Left renal pelvis (tissue), 4 donors: Measurements from ENCODE around the gene RRAD. TPM values are rescaled to one million over a fixed set of nuclear protein-coding genes. Genes with fewer than 3 reads are reported as not detected.

ENCODE experiments used
- DNase-seq, 4 donors: peaks; one replicate each; pipeline ENCODE4 v3.0.0-alpha.2; 2013; ENCODE audit warnings: low read depth in 4 of 4, low spot score in 3 of 4
- polyA plus RNA-seq, 4 donors: library from polyadenylated mRNA; unstranded; fragments of 120-200 nt; gene quantifications; one replicate each; pipeline ENCODE4 v1.2.1, GENCODE V29; 2013; ENCODE audit not compliant: insufficient read length in 4 of 4

The RRAD gene
- polyA plus RNA-seq, 4 donors = 1.2 to 5.4 (median 2.1) TPM

- DNase-seq = peak in 2 of 4 donors; percentile 70 to 72
Measured at GRCh38 chr16:66918803-66919568, 6.3 kb downstream of the RRAD start, which contains the start of gene CDH16. CDH16 (minus strand) TSS chr16:66918885; CDS start chr16:66918065, 820 bp downstream.

DNA sequence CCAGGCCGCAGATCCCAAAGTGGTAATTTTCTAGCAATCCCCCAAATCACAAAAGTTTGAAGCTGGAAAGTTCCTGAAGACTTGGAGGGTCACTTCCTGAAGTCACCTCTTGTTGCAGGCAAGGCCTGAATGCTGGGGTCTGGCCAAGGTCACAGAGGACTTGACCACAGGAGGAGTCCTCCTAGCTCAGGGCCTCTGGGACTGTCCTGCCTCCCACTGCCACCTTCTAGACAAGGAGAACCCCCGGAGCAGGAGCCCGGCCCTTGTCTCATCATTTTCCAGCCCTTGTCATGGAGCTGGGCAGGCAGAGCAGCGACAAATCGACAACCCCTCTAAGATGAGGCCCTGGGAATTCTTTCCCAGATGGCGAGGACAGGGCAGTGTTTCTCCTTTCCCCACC is 7.0 kb downstream of the RRAD start:
- DNase-seq = no peak

DNA sequence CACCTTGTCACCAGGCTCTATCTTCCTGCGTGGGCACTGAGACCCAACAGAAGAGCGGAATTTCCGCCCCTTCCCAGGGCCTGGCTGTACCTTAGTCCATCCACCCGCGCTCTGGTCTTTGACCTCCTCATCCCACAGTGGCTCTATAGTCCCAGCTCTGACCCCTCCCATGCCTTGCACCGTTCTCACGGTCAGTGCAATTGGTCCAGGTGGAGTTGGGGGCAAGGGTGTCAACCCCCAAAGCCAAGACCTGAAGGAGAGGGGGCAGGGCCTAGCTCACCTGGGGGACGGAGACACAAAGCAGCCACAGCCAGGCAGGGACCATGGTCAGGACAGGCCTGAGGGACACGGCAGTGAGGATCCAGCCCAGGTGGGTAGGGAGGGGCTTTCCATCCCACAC is 7.6 kb downstream of the RRAD start:
- DNase-seq = no peak

GRCh38 chr16:66916518-66916917 is 8.8 kb downstream of the RRAD start:
- no peak for DNase-seq

- no peak for DNase-seq
Measured at GRCh38 chr16:66915041-66915440, 10.3 kb downstream of the RRAD start.

DNA sequence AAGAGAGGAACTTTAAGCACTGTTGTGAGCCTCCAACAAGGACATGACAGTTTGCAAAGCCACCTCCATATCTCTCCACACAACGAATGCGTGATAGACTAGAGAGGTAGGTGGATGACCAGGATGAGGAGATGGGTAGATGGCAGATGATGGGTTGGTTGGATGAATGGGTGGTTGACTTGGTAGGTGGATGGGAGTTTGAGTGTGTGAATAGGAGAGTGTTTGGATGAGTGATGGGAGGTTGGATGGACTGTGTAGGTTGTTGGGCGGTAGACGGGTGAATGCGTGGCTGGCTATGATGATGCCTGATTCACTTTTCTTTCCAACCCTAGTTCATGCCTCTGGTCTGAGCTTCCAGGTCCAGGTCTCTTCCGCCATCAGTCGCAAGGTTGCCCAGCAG is 10.8 kb downstream of the RRAD start:
- no peak for DNase-seq

- no peak for DNase-seq
Measured at GRCh38 chr16:66913711-66914110, 11.6 kb downstream of the RRAD start.

DNA sequence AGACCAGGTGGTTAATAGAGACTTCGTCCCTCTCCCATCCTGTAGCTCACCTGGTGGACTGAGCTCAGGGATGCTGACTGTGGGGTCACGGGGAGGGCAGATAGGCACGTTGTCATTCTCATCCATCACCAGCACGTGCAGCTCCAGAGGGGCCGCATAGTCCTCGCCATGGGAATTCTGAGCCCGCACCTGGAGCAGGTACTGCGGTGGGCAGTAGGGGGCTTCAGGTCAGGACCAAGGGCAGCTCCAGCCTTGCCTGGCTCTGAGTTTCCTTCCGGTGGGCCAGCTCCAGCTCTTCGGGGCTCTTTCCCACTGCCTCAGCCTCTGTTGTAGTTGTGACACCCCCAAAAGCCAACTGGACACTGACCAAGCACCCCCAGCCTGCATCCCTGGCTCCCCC is 12.3 kb downstream of the RRAD start:
- DNase-seq = no peak

GRCh38 chr16:66911801-66912200 is 13.5 kb downstream of the RRAD start:
- DNase-seq = no peak

DNA sequence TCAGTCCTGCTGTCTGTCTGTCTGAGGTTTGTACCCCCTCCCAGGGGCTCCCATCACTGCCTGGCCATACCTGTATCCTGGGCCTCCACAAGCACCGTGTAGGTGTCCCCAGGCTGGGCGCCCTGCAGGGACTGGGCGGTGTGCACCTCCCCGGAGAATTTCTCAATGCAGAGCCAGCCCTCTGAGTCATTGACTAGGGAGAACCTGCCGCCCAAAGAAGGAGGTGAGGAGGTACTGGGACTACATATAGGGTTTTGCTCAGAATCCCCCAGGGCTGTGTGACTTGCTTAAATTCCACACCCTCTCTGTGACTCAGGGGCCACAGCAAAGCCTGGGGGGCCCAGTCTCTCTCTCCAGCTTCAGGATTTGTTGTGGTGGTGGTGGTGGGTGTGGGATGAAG is 14.2 kb downstream of the RRAD start:
- DNase-seq = no peak

- no peak for DNase-seq
Measured at GRCh38 chr16:66910175-66910940, 15.0 kb downstream of the RRAD start.

DNA sequence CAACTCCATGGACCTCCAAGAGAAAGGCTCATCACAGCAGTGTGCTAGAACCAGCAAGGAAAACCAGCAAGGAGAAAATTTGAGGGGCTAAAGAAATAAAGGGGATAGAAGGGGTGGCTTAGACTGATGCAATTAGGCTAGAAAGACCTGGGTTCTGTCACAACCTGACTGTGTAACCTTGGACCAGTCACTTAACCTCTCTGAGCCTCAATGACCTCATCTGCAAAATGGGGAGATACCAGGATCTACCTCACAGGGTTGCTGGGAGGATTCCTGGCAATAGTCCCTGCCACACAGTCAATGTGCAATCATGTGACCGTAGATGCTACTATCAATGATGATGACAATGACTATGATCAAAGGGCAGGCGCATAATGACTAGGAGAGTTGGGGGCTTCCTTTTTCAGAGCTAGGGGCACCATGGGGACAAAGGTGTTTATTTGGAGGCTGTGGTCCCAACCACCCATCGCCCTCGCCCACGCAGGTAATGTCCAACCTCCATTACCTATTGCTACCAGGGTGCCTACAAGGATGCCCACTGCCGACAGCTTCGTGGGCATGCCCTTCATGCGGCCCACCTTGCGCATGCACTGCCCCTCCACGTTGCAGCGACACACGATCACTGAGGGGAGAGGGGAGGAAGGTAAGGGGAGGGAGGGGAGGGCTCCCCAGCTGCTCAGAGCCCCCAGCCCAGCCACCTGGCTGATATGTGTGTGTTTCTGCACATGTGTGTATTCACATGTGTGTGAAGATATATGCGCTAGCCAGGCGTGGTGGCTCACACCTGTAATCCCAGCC is 16.4 kb downstream of the RRAD start:
- DNase-seq = no peak

- no peak for DNase-seq
Measured at GRCh38 chr16:66908116-66908515, 17.2 kb downstream of the RRAD start.

- no peak for DNase-seq
Measured at GRCh38 chr16:66906916-66907836, 18.2 kb downstream of the RRAD start.

GRCh38 chr16:66905633-66906539 is 19.4 kb downstream of the RRAD start:
- DNase-seq = peak in 2 of 4 donors; percentile 55 to 59

GRCh38 chr16:66904846-66905632 is 20.3 kb downstream of the RRAD start:
- DNase-seq = no peak

DNA sequence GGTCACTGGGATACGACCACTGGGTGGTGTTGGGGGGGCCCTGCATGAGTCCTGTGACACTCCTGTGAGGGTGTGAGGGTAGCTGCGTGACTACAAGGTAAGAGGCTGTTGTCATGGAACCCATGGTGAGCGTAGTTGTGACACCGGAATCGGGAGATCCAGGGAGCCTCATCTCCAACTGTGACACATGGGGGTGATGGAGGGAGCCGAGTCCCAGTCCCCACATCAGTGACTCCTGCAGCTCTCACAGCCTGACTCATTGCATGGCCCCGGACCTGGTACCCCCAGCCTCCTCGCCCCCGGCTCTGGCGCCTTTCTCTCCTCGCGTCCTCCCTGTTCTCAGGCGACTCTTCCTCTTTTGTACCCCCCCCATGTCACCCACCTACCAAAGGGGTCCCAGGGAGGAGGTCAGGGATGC is 20.9 kb downstream of the RRAD start:
- no peak for DNase-seq
